Central memory CD8-positive, alpha-beta T cell (primary cell): ENCODE results near the gene FANCG.
A peak's percentile ranks its signal among the peaks of the same experiment; 100 is the strongest.

Source experiments
- ATAC-seq: fragments of 150-1000 bp; cut with Tn5 transposase; replicated peaks from 2 replicates; pipeline ENCODE4 v1.10.0; 2022; ENCODE audit warnings: mild to moderate bottlenecking, moderate FRiP score, moderate number of reproducible peaks; ENCODE audit not compliant: poor library complexity, severe bottlenecking; ENCODE audit errors: extremely low read depth
- DNase-seq, 2 donors: peaks; one replicate each; pipeline ENCODE4 v3.0.0; 2021; ENCODE audit warnings: low spot score in 2 of 2
- H3K27ac Mint-ChIP-seq: one replicate; pipeline ENCODE4 v1.8.0; 2022; ENCODE audit warnings: low read depth, mild to moderate bottlenecking, moderate library complexity, mixed read lengths
- H3K27me3 Mint-ChIP-seq: one replicate; pipeline ENCODE4 v1.8.0; 2022; ENCODE audit warnings: mixed read lengths
- H3K36me3 Mint-ChIP-seq: one replicate; pipeline ENCODE4 v1.8.0; 2022; ENCODE audit warnings: mild to moderate bottlenecking, moderate library complexity, mixed read lengths; ENCODE audit not compliant: insufficient read depth
- H3K4me1 Mint-ChIP-seq: one replicate; pipeline ENCODE4 v1.8.0; 2022; ENCODE audit warnings: mixed read lengths
- H3K4me3 Mint-ChIP-seq: one replicate; pipeline ENCODE4 v1.8.0; 2022; ENCODE audit warnings: mild to moderate bottlenecking, moderate library complexity, mixed read lengths
- H3K9me3 Mint-ChIP-seq: one replicate; pipeline ENCODE4 v1.8.0; 2022; ENCODE audit warnings: mixed read lengths

Gene FANCG

GRCh38 chr9:35079426-35080341 is at the start of gene FANCG:
Gene FANCG, minus strand, starts transcription at chr9:35079942. Its CDS starts 418 bp downstream, at chr9:35079524.
- Mint-ChIP-seq H3K36me3 (peaks cover 5% of the 10 kb centered on the region), H3K27ac (peak within 1 kb of the TSS; percentile 74), H3K4me1 (peaks cover 31% of the 10 kb centered on the region), H3K9me3 (no peaks in the 10 kb centered on the region), H3K4me3 (peak within 1 kb of the TSS; percentile 92), H3K27me3 (no peaks in the 10 kb centered on the region)
- ATAC-seq (peak; percentile 92), DNase-seq (peak; percentile 46 to 53)

- H3K27me3 Mint-ChIP-seq, result peaks cover 15% of the 10 kb centered on the region
- no peaks in the 10 kb centered on the region for H3K9me3 Mint-ChIP-seq
- H3K4me1 Mint-ChIP-seq, result peaks cover 39% of the 10 kb centered on the region
- peaks cover 7% of the 10 kb centered on the region for H3K36me3 Mint-ChIP-seq
- DNase-seq, result peak; percentile 79 to 83
- H3K27ac Mint-ChIP-seq, result peak overlapping the region; percentile 94
- H3K4me3 Mint-ChIP-seq, result peak overlapping the region; percentile 88
- ATAC-seq, result peak; percentile 75
Observed at GRCh38 chr9:35116898-35117551, 37.3 kb upstream of the FANCG start.

GRCh38 chr9:35116539-35116897 is 36.8 kb upstream of the FANCG start:
- peaks cover 12% of the 10 kb centered on the region for H3K27me3 Mint-ChIP-seq
- H3K9me3 Mint-ChIP-seq, result no peaks in the 10 kb centered on the region
- DNase-seq (no peak), ATAC-seq (no peak)
- peak overlapping the region; percentile 94 for H3K27ac Mint-ChIP-seq
- H3K36me3 Mint-ChIP-seq, result peaks cover 8% of the 10 kb centered on the region
- peak overlapping the region; percentile 88 for H3K4me3 Mint-ChIP-seq
- H3K4me1 Mint-ChIP-seq, result peaks cover 44% of the 10 kb centered on the region

GRCh38 chr9:35115680-35116538 is 36.2 kb upstream of the FANCG start, which contains the start of gene ATOSB:
Gene ATOSB, minus strand, starts transcription at chr9:35115862. Its CDS starts 7,588 bp downstream, at chr9:35108274.
- peaks cover 9% of the 10 kb centered on the region for H3K36me3 Mint-ChIP-seq
- H3K27ac Mint-ChIP-seq, result peak within 1 kb of the TSS; percentile 94
- ATAC-seq (peak; percentile 75), DNase-seq (peak; percentile 83 to 88)
- H3K9me3 Mint-ChIP-seq, result no peaks in the 10 kb centered on the region
- H3K4me1 Mint-ChIP-seq, result peaks cover 48% of the 10 kb centered on the region
- H3K27me3 Mint-ChIP-seq, result peaks cover 6% of the 10 kb centered on the region
- H3K4me3 Mint-ChIP-seq, result peak within 1 kb of the TSS; percentile 88

GRCh38 chr9:35114840-35115628 is 35.3 kb upstream of the FANCG start:
- Mint-ChIP-seq H3K27ac (peak overlapping the region; percentile 94), H3K4me1 (peaks cover 57% of the 10 kb centered on the region), H3K27me3 (no peaks in the 10 kb centered on the region), H3K9me3 (no peaks in the 10 kb centered on the region), H3K4me3 (peak overlapping the region; percentile 88), H3K36me3 (peaks cover 10% of the 10 kb centered on the region)
- peak in 1 of 2 donors; percentile 34 for DNase-seq
- no peak for ATAC-seq

GRCh38 chr9:35114113-35114839 is 34.5 kb upstream of the FANCG start:
- ATAC-seq, result peak; percentile 1

GRCh38 chr9:35112257-35113020 is 32.7 kb upstream of the FANCG start:
- Mint-ChIP-seq H3K4me3 (peak overlapping the region; percentile 72), H3K27me3 (no peaks in the 10 kb centered on the region), H3K4me1 (peaks cover 73% of the 10 kb centered on the region), H3K36me3 (peaks cover 17% of the 10 kb centered on the region), H3K9me3 (no peaks in the 10 kb centered on the region), H3K27ac (peak overlapping the region; percentile 71)
- DNase-seq, result no peak
- no peak for ATAC-seq

More at GRCh38 chr9:35114113-35114839, 34.5 kb upstream of the FANCG start:
- Mint-ChIP-seq H3K4me1 (peaks cover 65% of the 10 kb centered on the region), H3K27me3 (no peaks in the 10 kb centered on the region), H3K27ac (peak overlapping the region; percentile 94), H3K9me3 (no peaks in the 10 kb centered on the region), H3K4me3 (peak overlapping the region; percentile 88), H3K36me3 (peaks cover 10% of the 10 kb centered on the region)
- peak in 1 of 2 donors; percentile 47 for DNase-seq

- H3K4me3 Mint-ChIP-seq, result peak overlapping the region; percentile 72
- H3K9me3 Mint-ChIP-seq, result no peaks in the 10 kb centered on the region
- peak; percentile 81 to 91 for DNase-seq
- ATAC-seq, result peak; percentile 66
- peak overlapping the region; percentile 71 for H3K27ac Mint-ChIP-seq
- peaks cover 67% of the 10 kb centered on the region for H3K4me1 Mint-ChIP-seq
- H3K36me3 Mint-ChIP-seq, result peaks cover 21% of the 10 kb centered on the region
- H3K27me3 Mint-ChIP-seq, result no peaks in the 10 kb centered on the region
Observed at GRCh38 chr9:35111001-35111933, 31.5 kb upstream of the FANCG start.

GRCh38 chr9:35110327-35110761 is 30.6 kb upstream of the FANCG start:
- H3K27me3 Mint-ChIP-seq, result no peaks in the 10 kb centered on the region
- ATAC-seq (no peak), DNase-seq (no peak)
- H3K4me3 Mint-ChIP-seq, result no peak overlapping the region
- H3K9me3 Mint-ChIP-seq, result no peaks in the 10 kb centered on the region
- peaks cover 21% of the 10 kb centered on the region for H3K36me3 Mint-ChIP-seq
- H3K27ac Mint-ChIP-seq, result no peak overlapping the region
- H3K4me1 Mint-ChIP-seq, result peaks cover 58% of the 10 kb centered on the region
